Endothelial cell of umbilical vein (primary cell): ENCODE measurements around the gene MAGEA9B. TPM values are rescaled to one million over a fixed set of nuclear protein-coding genes. Genes with fewer than 3 reads are reported as not detected.

ENCODE experiments used
- BruUV-seq: library from RNA; stranded (reverse); fragments of 400-500 nt; replicated peaks from 2 replicates; lab custom pipeline; 2021; lab: Mats Ljungman, UMichigan
- CTCF ChIA-PET: fragments of 300-600, 350-600 bp; sonication (Branson Sonifier 250); formaldehyde crosslinking; loops from one replicate; lab custom pipeline; 2021; ENCODE audit warnings: antibody characterized with exemption, inconsistent platforms; lab: Charles Lee
- POLR2A ChIA-PET: fragments of 300-600, 350-600 bp; sonication (Branson Sonifier 250); formaldehyde crosslinking; loops from one replicate; lab custom pipeline; 2021; ENCODE audit warnings: antibody characterized with exemption, inconsistent platforms; lab: Charles Lee
- DNase-seq: peaks from one replicate; pipeline ENCODE4 v3.0.0-alpha.2; 2011; ENCODE audit warnings: low read depth, low spot score
- FAIRE-seq: peaks from 2 replicates; lab custom pipeline; 2011; peaks lifted over from hg19 to GRCh38; lab: Jason Lieb, UNC
- H2AFZ ChIP-seq: 2 replicates; pipeline ENCODE4 v1.6.0; 2012; ENCODE audit warnings: low read depth, low read length, control low read depth, inconsistent platforms
- H3K27ac ChIP-seq: 2 replicates; pipeline ENCODE4 v1.5.1; 2011; ENCODE audit warnings: low read depth, mild to moderate bottlenecking, control low read depth, low read length, moderate library complexity; ENCODE audit not compliant: insufficient read depth
- H3K27me3 ChIP-seq, 2 experiments: 2 replicates each; pipeline versions ENCODE4 v1.6.0 to v1.6.1; 2011; ENCODE audit warnings: low read length in 2 of 2, mixed read lengths in 1 of 2; ENCODE audit not compliant: control insufficient read depth in 2 of 2, insufficient read depth in 2 of 2
- H3K36me3 ChIP-seq, 2 experiments: 2 replicates in 1 of 2; 3 replicates in 1 of 2; pipeline ENCODE4 v1.5.1; 2011; ENCODE audit warnings: low read length in 2 of 2, mild to moderate bottlenecking in 1 of 2, moderate library complexity in 1 of 2; ENCODE audit not compliant: control insufficient read depth in 2 of 2, insufficient read depth in 2 of 2; ENCODE audit errors: extremely low read depth in 1 of 2
- H3K4me1 ChIP-seq: 3 replicates; pipeline ENCODE4 v1.5.1; 2011; ENCODE audit warnings: mild to moderate bottlenecking, low read length; ENCODE audit not compliant: control insufficient read depth, insufficient read depth; ENCODE audit errors: extremely low read depth
- H3K4me2 ChIP-seq: 2 replicates; pipeline ENCODE4 v1.6.1; 2011; ENCODE audit warnings: low read length, control low read depth, mixed read lengths; ENCODE audit not compliant: insufficient read depth
- H3K4me3 ChIP-seq, 3 experiments: fragments of 200-600 bp in 1 of 3; sonication (generic), shearing (Covaris generic) in 1 of 3; replicated peaks in 1 of 3; 2 replicates each; pipeline ENCODE4 v1.5.1; 2011 to 2016; ENCODE audit warnings: control low read depth in 3 of 3, low read length in 3 of 3, mild to moderate bottlenecking in 2 of 3, inconsistent platforms in 1 of 3, low read depth in 1 of 3, moderate library complexity in 1 of 3; ENCODE audit not compliant: insufficient read depth in 1 of 3
- H3K79me2 ChIP-seq: 2 replicates; pipeline ENCODE4 v1.6.0; 2012; ENCODE audit warnings: low read length, inconsistent platforms; ENCODE audit not compliant: control insufficient read depth, insufficient read depth
- H3K9ac ChIP-seq: replicated peaks from 2 replicates; pipeline ENCODE3; 2011; ENCODE audit warnings: low read length, control low read depth; ENCODE audit not compliant: insufficient read depth; ENCODE audit errors: extremely low read depth
- H3K9me1 ChIP-seq: replicated peaks from 3 replicates; pipeline ENCODE4 v1.6.0; 2011; ENCODE audit warnings: mild to moderate bottlenecking, low read length; ENCODE audit not compliant: control insufficient read depth, insufficient read depth; ENCODE audit errors: extremely low read depth
- H3K9me3 ChIP-seq: replicated peaks from 2 replicates; pipeline ENCODE4 v1.5.1; 2012; ENCODE audit warnings: low read length, inconsistent platforms; ENCODE audit not compliant: control insufficient read depth, insufficient read depth
- H4K20me1 ChIP-seq: replicated peaks from 2 replicates; pipeline ENCODE3; 2011; ENCODE audit warnings: mild to moderate bottlenecking, low read length; ENCODE audit not compliant: control insufficient read depth, insufficient read depth; ENCODE audit errors: extremely low read depth
- EZH2 ChIP-seq: IDR thresholded peaks from 2 replicates; pipeline ENCODE4 v1.6.1; 2012; ENCODE audit warnings: borderline replicate concordance, low read depth, mild to moderate bottlenecking, moderate library complexity, low read length, inconsistent platforms; ENCODE audit not compliant: severe bottlenecking
- FOS ChIP-seq: IDR thresholded peaks from 2 replicates; pipeline ENCODE4 v1.6.1; 2011; ENCODE audit warnings: mild to moderate bottlenecking, low read length, moderate library complexity, borderline replicate concordance; ENCODE audit not compliant: insufficient read depth
- GATA2 ChIP-seq: IDR thresholded peaks from 2 replicates; pipeline ENCODE4 v1.7.0; 2011; ENCODE audit warnings: low read depth, mild to moderate bottlenecking, moderate library complexity, mixed read lengths, low read length; ENCODE audit not compliant: insufficient read length, insufficient read depth
- JUN ChIP-seq: IDR thresholded peaks from 2 replicates; pipeline ENCODE4 v1.6.1; 2011; ENCODE audit warnings: borderline replicate concordance, low read depth; ENCODE audit not compliant: insufficient read length, insufficient read depth
- MYC ChIP-seq: IDR thresholded peaks from one replicate; pipeline ENCODE4 v1.6.1; 2011; ENCODE audit warnings: mild to moderate bottlenecking, low read depth, low read length
- POLR2A ChIP-seq: IDR thresholded peaks from 2 replicates; pipeline ENCODE4 v1.6.1; 2012; ENCODE audit warnings: low read depth, mild to moderate bottlenecking, control low read depth, low read length
- POLR2AphosphoS5 ChIP-seq: IDR thresholded peaks from 2 replicates; pipeline ENCODE4 v1.6.1; 2012; ENCODE audit warnings: low read depth, mild to moderate bottlenecking, control low read depth, low read length, moderate library complexity; ENCODE audit not compliant: insufficient read depth
- dilution Hi-C: fragments of 300-500 bp; cut with MboI; formaldehyde crosslinking; loops from one replicate; pipeline ENCODE4 v1.15.0; 2019; ENCODE audit warnings: low sequenced_read_pairs; ENCODE audit not compliant: extremely low pct_ligation_motif_present
- intact Hi-C: fragments of 100-400 bp; cut with micrococcal nuclease; formaldehyde crosslinking; loops from one replicate; pipeline ENCODE4 v1.10.0; 2022
- polyA plus RNA-seq, 4 experiments: library from polyadenylated mRNA; depleted of rRNA in 3 of 4; stranded (reverse) in 3 of 4; unstranded in 1 of 4; fragments of >200 nt; gene quantifications; 2 replicates each; pipeline versions ENCODE4 v1.2.1 to v1.2.3, GENCODE V29; 2011 to 2012; ENCODE audit warnings: missing spikeins in 1 of 4
- total RNA-seq: library from RNA; stranded (reverse); gene quantifications from 2 replicates; pipeline ENCODE4 v1.2.3, GENCODE V29; 2021
- TF ChIP-seq, protein P1 (sequence below), 2 donors: IDR thresholded peaks; 1 replicate in 1 of 2; 2 replicates in 1 of 2; pipeline ENCODE4 v1.5.1; 2011; ENCODE audit warnings: low read length in 2 of 2, mild to moderate bottlenecking in 2 of 2, moderate library complexity in 2 of 2, control low read depth in 1 of 2, inconsistent platforms in 1 of 2, low read depth in 1 of 2; ENCODE audit not compliant: insufficient read depth in 1 of 2; ENCODE audit errors: extremely low read depth in 1 of 2
- TF ChIP-seq, protein P2 (sequence below): IDR thresholded peaks from 2 replicates; pipeline ENCODE4 v1.6.1; 2011; ENCODE audit not compliant: insufficient read depth, insufficient read length

The MAGEA9B gene
- total and polyA plus RNA-seq, 2 donors (not counting 3 experiments of a cell fraction or from before 2014, with no cell fraction given) = not detected

DNA sequence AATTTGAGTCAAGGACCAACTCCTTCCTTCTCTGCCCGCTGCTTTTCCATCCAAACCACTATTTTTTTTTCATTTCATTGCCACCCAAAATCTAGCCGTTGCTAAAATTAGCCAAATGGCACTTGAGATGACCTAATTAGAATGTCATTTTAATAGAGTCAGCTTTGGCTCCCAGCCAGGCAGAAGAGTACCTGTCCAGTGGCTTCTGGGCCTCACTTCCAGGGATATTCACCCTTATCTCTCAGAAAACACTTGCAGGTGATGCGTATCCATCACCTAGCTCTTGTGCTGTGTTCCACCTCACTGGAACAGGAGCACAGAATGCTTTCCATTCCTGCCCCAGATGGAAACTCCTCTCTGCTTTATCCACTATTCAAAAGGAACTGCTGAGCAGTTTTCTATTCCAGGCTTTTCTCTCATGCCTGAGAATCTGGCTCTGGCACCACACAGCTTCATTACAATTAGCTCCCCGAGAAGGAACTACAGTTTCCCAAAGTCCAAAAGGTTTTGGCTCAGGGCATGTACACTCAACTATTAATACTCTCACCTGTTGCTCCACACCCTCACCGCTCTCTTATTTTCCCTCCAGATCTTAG, 18.5 kb downstream of the MAGEA9B start:
- H3K4me2 ChIP-seq = no peak overlapping the region
- no peaks in the 10 kb centered on the region for H3K79me2 ChIP-seq
- no peak overlapping the region for H2AFZ ChIP-seq
- no peak for FAIRE-seq
- CTCF ChIA-PET = no interaction called here
- no peak overlapping the region for H3K4me3 ChIP-seq
- no TSS peak for BruUV-seq
- H3K9me3 ChIP-seq = no peaks in the 10 kb centered on the region
- no peak for TF ChIP-seq FOS
- no peak for TF ChIP-seq MYC
- no peak for TF ChIP-seq POLR2A
- no peak for TF ChIP-seq EZH2
- no peak for TF ChIP-seq GATA2
- no peak for TF ChIP-seq JUN
- TF ChIP-seq, protein P1, sequence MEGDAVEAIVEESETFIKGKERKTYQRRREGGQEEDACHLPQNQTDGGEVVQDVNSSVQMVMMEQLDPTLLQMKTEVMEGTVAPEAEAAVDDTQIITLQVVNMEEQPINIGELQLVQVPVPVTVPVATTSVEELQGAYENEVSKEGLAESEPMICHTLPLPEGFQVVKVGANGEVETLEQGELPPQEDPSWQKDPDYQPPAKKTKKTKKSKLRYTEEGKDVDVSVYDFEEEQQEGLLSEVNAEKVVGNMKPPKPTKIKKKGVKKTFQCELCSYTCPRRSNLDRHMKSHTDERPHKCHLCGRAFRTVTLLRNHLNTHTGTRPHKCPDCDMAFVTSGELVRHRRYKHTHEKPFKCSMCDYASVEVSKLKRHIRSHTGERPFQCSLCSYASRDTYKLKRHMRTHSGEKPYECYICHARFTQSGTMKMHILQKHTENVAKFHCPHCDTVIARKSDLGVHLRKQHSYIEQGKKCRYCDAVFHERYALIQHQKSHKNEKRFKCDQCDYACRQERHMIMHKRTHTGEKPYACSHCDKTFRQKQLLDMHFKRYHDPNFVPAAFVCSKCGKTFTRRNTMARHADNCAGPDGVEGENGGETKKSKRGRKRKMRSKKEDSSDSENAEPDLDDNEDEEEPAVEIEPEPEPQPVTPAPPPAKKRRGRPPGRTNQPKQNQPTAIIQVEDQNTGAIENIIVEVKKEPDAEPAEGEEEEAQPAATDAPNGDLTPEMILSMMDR (IDR thresholded peaks at IDR 0.05; ENCODE audit: extremely low read depth in 1 of 2, insufficient read depth in 1 of 2, low read depth in 1 of 2, low read length in 2 of 2) = no peak
- TF ChIP-seq, protein P2, sequence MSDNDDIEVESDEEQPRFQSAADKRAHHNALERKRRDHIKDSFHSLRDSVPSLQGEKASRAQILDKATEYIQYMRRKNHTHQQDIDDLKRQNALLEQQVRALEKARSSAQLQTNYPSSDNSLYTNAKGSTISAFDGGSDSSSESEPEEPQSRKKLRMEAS = no peak
- TF ChIP-seq POLR2AphosphoS5 = no peak
- no peaks in the 10 kb centered on the region for H4K20me1 ChIP-seq
- no peak for DNase-seq
- H3K9ac ChIP-seq = no peak overlapping the region
- intact Hi-C loops = no loop called here
- no peaks in the 10 kb centered on the region for H3K9me1 ChIP-seq
- dilution Hi-C loops = no loop called here
- H3K27ac ChIP-seq = no peak overlapping the region
- H3K27me3 ChIP-seq = no peaks in the 10 kb centered on the region
- H3K4me1 ChIP-seq = no peaks in the 10 kb centered on the region
- POLR2A ChIA-PET = no interaction called here
- no peaks in the 10 kb centered on the region for H3K36me3 ChIP-seq
